ENCODE results near the gene UTP3. TPM values are rescaled to one million over a fixed set of nuclear protein-coding genes. Genes with fewer than 3 reads are reported as not detected.
A peak's percentile ranks its signal among the peaks of the same experiment; 100 is the strongest.

Gene UTP3
- total RNA-seq, 1 donor from 2014 or later, result 26.4 TPM

DNA sequence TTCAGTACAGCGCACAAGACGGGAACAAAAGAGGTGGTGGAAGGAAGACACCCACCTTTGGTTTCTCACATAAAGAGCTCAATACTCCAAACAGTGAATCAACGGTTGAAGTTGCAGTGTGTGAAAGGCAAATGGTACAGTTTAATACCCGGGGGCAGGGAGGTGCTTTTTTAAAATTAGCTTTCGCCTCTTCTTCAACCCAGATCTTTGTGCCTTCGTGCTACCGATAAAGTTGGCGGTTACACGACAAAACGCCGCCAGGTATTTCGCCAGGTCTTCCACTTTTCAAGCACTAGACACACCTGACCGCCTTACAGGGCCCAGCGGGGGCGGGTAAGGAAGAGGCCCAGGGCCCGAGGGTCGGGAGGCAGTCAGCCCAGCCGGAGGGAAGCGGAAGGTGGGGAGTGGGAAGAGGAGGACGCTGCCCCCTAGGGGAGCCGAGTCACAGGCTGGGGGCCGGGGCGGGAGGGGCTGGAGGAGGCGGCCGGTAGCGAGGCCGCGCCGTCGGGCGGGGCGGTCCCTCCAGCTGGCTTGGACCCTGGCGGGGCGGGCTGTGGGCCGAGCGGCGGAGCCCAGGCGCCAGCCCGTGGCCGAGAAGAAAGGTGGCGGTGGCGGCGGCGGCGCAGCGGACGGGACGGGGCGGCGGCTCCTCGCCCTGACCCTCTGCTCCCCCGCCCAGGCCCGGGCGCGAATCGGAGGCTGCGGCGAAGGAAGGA lies 16.0 kb downstream of the UTP3 start:
- DNase-seq (ENCODE audit: extremely low spot score, unreplicated experiment), result peak; percentile 83
- Mint-ChIP-seq H3K27me3 (no peaks in the 10 kb centered on the region), H3K4me1 (ENCODE audit: unreplicated experiment) (peaks cover 12% of the 10 kb centered on the region), H3K4me3 (peak overlapping the region; percentile 94), H3K9me3 (no peaks in the 10 kb centered on the region), H3K27ac (peak overlapping the region; percentile 95), H3K36me3 (no peaks in the 10 kb centered on the region)
- TF ChIP-seq, protein P1, sequence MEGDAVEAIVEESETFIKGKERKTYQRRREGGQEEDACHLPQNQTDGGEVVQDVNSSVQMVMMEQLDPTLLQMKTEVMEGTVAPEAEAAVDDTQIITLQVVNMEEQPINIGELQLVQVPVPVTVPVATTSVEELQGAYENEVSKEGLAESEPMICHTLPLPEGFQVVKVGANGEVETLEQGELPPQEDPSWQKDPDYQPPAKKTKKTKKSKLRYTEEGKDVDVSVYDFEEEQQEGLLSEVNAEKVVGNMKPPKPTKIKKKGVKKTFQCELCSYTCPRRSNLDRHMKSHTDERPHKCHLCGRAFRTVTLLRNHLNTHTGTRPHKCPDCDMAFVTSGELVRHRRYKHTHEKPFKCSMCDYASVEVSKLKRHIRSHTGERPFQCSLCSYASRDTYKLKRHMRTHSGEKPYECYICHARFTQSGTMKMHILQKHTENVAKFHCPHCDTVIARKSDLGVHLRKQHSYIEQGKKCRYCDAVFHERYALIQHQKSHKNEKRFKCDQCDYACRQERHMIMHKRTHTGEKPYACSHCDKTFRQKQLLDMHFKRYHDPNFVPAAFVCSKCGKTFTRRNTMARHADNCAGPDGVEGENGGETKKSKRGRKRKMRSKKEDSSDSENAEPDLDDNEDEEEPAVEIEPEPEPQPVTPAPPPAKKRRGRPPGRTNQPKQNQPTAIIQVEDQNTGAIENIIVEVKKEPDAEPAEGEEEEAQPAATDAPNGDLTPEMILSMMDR (conservative IDR thresholded peaks at IDR 0.05), result peak; percentile 47

- Mint-ChIP-seq H3K4me1 (ENCODE audit: unreplicated experiment) (peaks cover 17% of the 10 kb centered on the region), H3K4me3 (peak overlapping the region; percentile 94), H3K27me3 (no peaks in the 10 kb centered on the region), H3K36me3 (no peaks in the 10 kb centered on the region), H3K9me3 (no peaks in the 10 kb centered on the region), H3K27ac (no peak overlapping the region)
- TF ChIP-seq, protein P1 (conservative IDR thresholded peaks at IDR 0.05), result no peak
- no peak for DNase-seq (ENCODE audit: extremely low spot score, unreplicated experiment)
Observed at GRCh38 chr4:70704931-70705182, 16.5 kb downstream of the UTP3 start.

- DNase-seq (ENCODE audit: extremely low spot score, unreplicated experiment), result peak; percentile 80
- H3K36me3 Mint-ChIP-seq, result no peaks in the 10 kb centered on the region
- no peaks in the 10 kb centered on the region for H3K9me3 Mint-ChIP-seq
- TF ChIP-seq, protein P1 (conservative IDR thresholded peaks at IDR 0.05), result no peak
- H3K4me1 Mint-ChIP-seq (ENCODE audit: unreplicated experiment), result peaks cover 20% of the 10 kb centered on the region
- H3K27me3 Mint-ChIP-seq, result no peaks in the 10 kb centered on the region
- peak overlapping the region; percentile 95 for H3K4me3 Mint-ChIP-seq
- peak overlapping the region; percentile 92 for H3K27ac Mint-ChIP-seq
Observed at GRCh38 chr4:70705183-70706043, 17.1 kb downstream of the UTP3 start.

- Mint-ChIP-seq H3K36me3 (no peaks in the 10 kb centered on the region), H3K4me1 (ENCODE audit: unreplicated experiment) (peaks cover 20% of the 10 kb centered on the region), H3K9me3 (no peaks in the 10 kb centered on the region), H3K27ac (peak overlapping the region; percentile 92), H3K4me3 (peak overlapping the region; percentile 95), H3K27me3 (no peaks in the 10 kb centered on the region)
- DNase-seq (ENCODE audit: extremely low spot score, unreplicated experiment), result no peak
- TF ChIP-seq, protein P1 (conservative IDR thresholded peaks at IDR 0.05), result no peak
Observed at GRCh38 chr4:70706044-70706461, 17.7 kb downstream of the UTP3 start.

- TF ChIP-seq, protein P1 (conservative IDR thresholded peaks at IDR 0.05), result no peak
- Mint-ChIP-seq H3K4me3 (peak overlapping the region; percentile 95), H3K9me3 (no peaks in the 10 kb centered on the region), H3K4me1 (ENCODE audit: unreplicated experiment) (peaks cover 20% of the 10 kb centered on the region), H3K27ac (peak overlapping the region; percentile 92), H3K36me3 (no peaks in the 10 kb centered on the region), H3K27me3 (no peaks in the 10 kb centered on the region)
- no peak for DNase-seq (ENCODE audit: extremely low spot score, unreplicated experiment)
Observed at GRCh38 chr4:70706516-70706915, 18.2 kb downstream of the UTP3 start.

Data from type B pancreatic cell (in vitro differentiated cells).